HEK293 (cell line): ENCODE measurements around the gene CARS1.

Experiments used
- EGR2 ChIP-seq: fragments of 450-650 bp; formaldehyde crosslinking; IDR thresholded peaks from 2 replicates; pipeline ENCODE4 v1.5.1; 2016; ENCODE audit warnings: low read depth, missing biosample characterization, missing genetic modification characterization
- GFI1B ChIP-seq: fragments of 450-650 bp; formaldehyde crosslinking; IDR thresholded peaks from 2 replicates; pipeline ENCODE4 v1.5.1; 2016; ENCODE audit warnings: missing biosample characterization, missing genetic modification characterization
- HOXA7 ChIP-seq: sonication (generic); formaldehyde crosslinking; IDR thresholded peaks from 2 replicates; pipeline ENCODE4 v1.8.1; 2022; ENCODE audit warnings: missing genetic modification reagents, borderline replicate concordance
- HOXC10 ChIP-seq: sonication (generic); formaldehyde crosslinking; IDR thresholded peaks from 2 replicates; pipeline ENCODE4 v1.8.1; 2023; ENCODE audit warnings: mild to moderate bottlenecking, missing genetic modification reagents
- KLF9 ChIP-seq: fragments of 450-650 bp; formaldehyde crosslinking; IDR thresholded peaks from 2 replicates; pipeline ENCODE4 v1.5.1; 2016; ENCODE audit warnings: missing biosample characterization, missing genetic modification characterization, low read depth
- PRDM1 ChIP-seq: fragments of 450-650 bp; formaldehyde crosslinking; IDR thresholded peaks from 2 replicates; pipeline ENCODE4; 2016; ENCODE audit warnings: missing biosample characterization, missing genetic modification characterization
- RBAK ChIP-seq: fragments of 450-650 bp; formaldehyde crosslinking; IDR thresholded peaks from 2 replicates; pipeline ENCODE4 v1.5.1; 2016; ENCODE audit warnings: missing biosample characterization, missing genetic modification characterization
- SCRT2 ChIP-seq: fragments of 450-650 bp; formaldehyde crosslinking; IDR thresholded peaks from 2 replicates; pipeline ENCODE4 v1.5.1; 2016; ENCODE audit warnings: missing biosample characterization, missing genetic modification characterization
- SP3 ChIP-seq: fragments of 450-650 bp; formaldehyde crosslinking; IDR thresholded peaks from 2 replicates; pipeline ENCODE4 v1.5.1; 2016; ENCODE audit warnings: missing biosample characterization, missing genetic modification characterization
- ZBTB21 ChIP-seq: fragments of 450-650 bp; formaldehyde crosslinking; IDR thresholded peaks from 2 replicates; pipeline ENCODE4 v1.5.1; 2017; ENCODE audit warnings: missing biosample characterization, missing genetic modification characterization
- ZFHX2 ChIP-seq: fragments of 450-650 bp; formaldehyde crosslinking; conservative IDR thresholded peaks from 2 replicates; pipeline ENCODE4 v1.5.1; 2016; ENCODE audit warnings: missing biosample characterization, missing genetic modification characterization
- ZNF121 ChIP-seq: fragments of 450-650 bp; formaldehyde crosslinking; IDR thresholded peaks from 2 replicates; pipeline ENCODE4 v1.5.1; 2016; ENCODE audit warnings: missing biosample characterization, missing genetic modification characterization
- ZNF19 ChIP-seq: fragments of 450-650 bp; formaldehyde crosslinking; IDR thresholded peaks from 2 replicates; pipeline ENCODE4; 2016; ENCODE audit warnings: missing biosample characterization, missing genetic modification characterization, low read depth
- ZNF214 ChIP-seq: fragments of 450-650 bp; formaldehyde crosslinking; IDR thresholded peaks from 2 replicates; pipeline ENCODE4 v1.5.1; 2017; ENCODE audit warnings: missing biosample characterization, mild to moderate bottlenecking, missing genetic modification characterization, borderline replicate concordance
- ZNF23 ChIP-seq: fragments of 450-650 bp; formaldehyde crosslinking; IDR thresholded peaks from 2 replicates; pipeline ENCODE4 v1.5.1; 2016; ENCODE audit warnings: missing biosample characterization, missing genetic modification characterization, borderline replicate concordance
- ZNF335 ChIP-seq: fragments of 450-650 bp; formaldehyde crosslinking; conservative IDR thresholded peaks from 2 replicates; pipeline ENCODE4 v1.5.1; 2016; ENCODE audit warnings: missing biosample characterization, missing genetic modification characterization
- ZNF404 ChIP-seq: fragments of 450-650 bp; formaldehyde crosslinking; IDR thresholded peaks from 2 replicates; pipeline ENCODE4 v1.5.1; 2017; ENCODE audit warnings: missing biosample characterization, missing genetic modification characterization
- ZNF433 ChIP-seq: fragments of 450-650 bp; formaldehyde crosslinking; IDR thresholded peaks from 2 replicates; pipeline ENCODE4 v1.5.1; 2016; ENCODE audit warnings: missing biosample characterization, missing genetic modification characterization, low read depth
- ZNF530 ChIP-seq: fragments of 450-650 bp; formaldehyde crosslinking; IDR thresholded peaks from 2 replicates; pipeline ENCODE4 v1.5.1; 2016; ENCODE audit warnings: low read depth, missing biosample characterization, missing genetic modification characterization
- ZNF549 ChIP-seq: fragments of 450-650 bp; IDR thresholded peaks from 2 replicates; pipeline ENCODE4 v1.5.1; 2018; ENCODE audit warnings: missing biosample characterization, missing genetic modification characterization, mild to moderate bottlenecking, inconsistent platforms, moderate library complexity
- ZNF555 ChIP-seq: fragments of 450-650 bp; formaldehyde crosslinking; conservative IDR thresholded peaks from 2 replicates; pipeline ENCODE4 v1.5.1; 2017; ENCODE audit warnings: missing biosample characterization, mild to moderate bottlenecking, missing genetic modification characterization, inconsistent platforms
- ZNF571 ChIP-seq: fragments of 450-650 bp; formaldehyde crosslinking; IDR thresholded peaks from 2 replicates; pipeline ENCODE4 v1.5.0; 2017; ENCODE audit warnings: missing biosample characterization, missing genetic modification characterization
- ZNF658 ChIP-seq: fragments of 450-650 bp; formaldehyde crosslinking; IDR thresholded peaks from 2 replicates; pipeline ENCODE4; 2016; ENCODE audit warnings: missing biosample characterization, missing genetic modification characterization
- ZNF670 ChIP-seq: fragments of 450-650 bp; formaldehyde crosslinking; IDR thresholded peaks from 2 replicates; pipeline ENCODE4 v1.5.1; 2016; ENCODE audit warnings: missing biosample characterization, missing genetic modification characterization, low read depth
- ZNF747 ChIP-seq: fragments of 450-650 bp; formaldehyde crosslinking; IDR thresholded peaks from 2 replicates; pipeline ENCODE4 v1.5.1; 2016; ENCODE audit warnings: missing biosample characterization, missing genetic modification characterization
- ZNF777 ChIP-seq: fragments of 450-650 bp; formaldehyde crosslinking; IDR thresholded peaks from 2 replicates; pipeline ENCODE4 v1.5.1; 2017; ENCODE audit warnings: missing biosample characterization, missing genetic modification characterization, borderline replicate concordance
- ZNF785 ChIP-seq: fragments of 450-650 bp; formaldehyde crosslinking; IDR thresholded peaks from 2 replicates; pipeline ENCODE4 v1.5.1; 2016; ENCODE audit warnings: missing biosample characterization, missing genetic modification characterization
- ZNF843 ChIP-seq: fragments of 450-650 bp; formaldehyde crosslinking; IDR thresholded peaks from 2 replicates; pipeline ENCODE4 v1.5.1; 2016; ENCODE audit warnings: missing biosample characterization, missing genetic modification characterization
- ZSCAN30 ChIP-seq: fragments of 450-650 bp; IDR thresholded peaks from 2 replicates; pipeline ENCODE4 v1.5.1; 2018; ENCODE audit warnings: missing biosample characterization, mild to moderate bottlenecking, missing genetic modification characterization, moderate library complexity
- TF ChIP-seq, protein P1 (sequence below): fragments of 450-650 bp; formaldehyde crosslinking; IDR thresholded peaks from 2 replicates; pipeline ENCODE4 v1.5.1; 2016; ENCODE audit warnings: missing biosample characterization, missing genetic modification characterization
- TF ChIP-seq, protein P2 (sequence below): fragments of 450-650 bp; formaldehyde crosslinking; IDR thresholded peaks from 2 replicates; pipeline ENCODE4 v1.5.1; 2016; ENCODE audit warnings: missing biosample characterization, missing genetic modification characterization
- TF ChIP-seq, protein P3 (sequence below): fragments of 450-650 bp; formaldehyde crosslinking; IDR thresholded peaks from 2 replicates; pipeline ENCODE4 v1.5.1; 2016; ENCODE audit warnings: missing biosample characterization, missing genetic modification characterization
- TF ChIP-seq, protein P4 (sequence below): fragments of 450-650 bp; formaldehyde crosslinking; IDR thresholded peaks from 2 replicates; pipeline ENCODE4 v1.5.1; 2016; ENCODE audit warnings: missing biosample characterization, missing genetic modification characterization
- TF ChIP-seq, protein P5 (sequence below): fragments of 450-650 bp; formaldehyde crosslinking; IDR thresholded peaks from 2 replicates; pipeline ENCODE4 v1.5.1; 2016; ENCODE audit warnings: missing biosample characterization, missing genetic modification characterization

The CARS1 gene

DNA sequence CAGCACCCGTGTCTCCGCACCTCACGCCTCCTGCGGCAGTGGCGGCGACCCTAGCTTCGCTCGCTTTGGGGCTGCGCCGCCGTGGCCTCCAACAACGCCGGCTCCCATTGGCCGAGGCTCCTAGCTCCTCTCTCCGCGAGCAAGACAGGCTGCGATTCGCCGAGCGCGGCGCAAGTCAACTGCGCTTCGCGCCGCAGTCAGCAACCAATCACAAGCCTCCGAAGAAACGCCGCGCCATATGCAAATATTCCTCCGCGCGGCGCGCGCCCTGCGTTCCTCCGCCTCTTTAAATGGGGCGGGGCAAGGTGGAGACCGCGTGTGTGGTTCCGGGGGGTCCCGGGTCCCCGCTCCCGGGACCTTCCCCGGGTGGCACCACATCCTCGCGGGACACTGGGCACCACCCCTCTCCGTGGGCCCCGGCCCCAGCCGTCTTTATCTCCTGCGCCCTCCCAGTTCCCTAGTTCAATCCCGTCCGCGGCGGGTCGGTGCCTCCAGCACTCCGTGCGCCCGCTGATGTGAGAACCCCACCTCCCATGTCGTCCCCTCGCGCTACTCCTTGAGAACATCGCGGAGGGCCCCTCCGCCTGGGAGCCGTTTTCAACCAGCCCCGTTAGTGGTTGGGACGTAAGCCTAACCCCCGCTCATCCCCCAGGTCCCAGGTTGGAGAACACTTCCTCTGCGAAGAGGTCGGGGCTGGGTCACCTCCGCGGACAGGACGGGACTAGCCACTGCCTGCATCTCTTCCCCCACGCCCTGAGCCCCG, 64.8 kb downstream of the CARS1 start, which contains the start of gene NAP1L4 (continued):
- TF ChIP-seq, protein P1, sequence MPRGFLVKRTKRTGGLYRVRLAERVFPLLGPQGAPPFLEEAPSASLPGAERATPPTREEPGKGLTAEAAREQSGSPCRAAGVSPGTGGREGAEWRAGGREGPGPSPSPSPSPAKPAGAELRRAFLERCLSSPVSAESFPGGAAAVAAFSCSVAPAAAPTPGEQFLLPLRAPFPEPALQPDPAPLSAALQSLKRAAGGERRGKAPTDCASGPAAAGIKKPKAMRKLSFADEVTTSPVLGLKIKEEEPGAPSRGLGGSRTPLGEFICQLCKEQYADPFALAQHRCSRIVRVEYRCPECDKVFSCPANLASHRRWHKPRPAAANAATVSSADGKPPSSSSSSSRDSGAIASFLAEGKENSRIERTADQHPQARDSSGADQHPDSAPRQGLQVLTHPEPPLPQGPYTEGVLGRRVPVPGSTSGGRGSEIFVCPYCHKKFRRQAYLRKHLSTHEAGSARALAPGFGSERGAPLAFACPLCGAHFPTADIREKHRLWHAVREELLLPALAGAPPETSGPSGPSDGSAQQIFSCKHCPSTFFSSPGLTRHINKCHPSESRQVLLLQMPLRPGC (tag by site-specific recombination) = 0 out of 2 replicates have a peak, but pooled peaks have one; percentile 6
- TF ChIP-seq SCRT2 (tag by site-specific recombination) (no peak), ZNF747 (tag by site-specific recombination) (no peak), KLF9 (tag by site-specific recombination) (peak; percentile 86), GFI1B (tag by site-specific recombination) (no peak), SP3 (tag by site-specific recombination) (peak; percentile 84), ZNF658 (tag by site-specific recombination) (no peak), ZNF530 (no peak), RBAK (no peak), ZNF549 (tag by site-specific recombination) (no peak), ZNF121 (tag by site-specific recombination) (no peak), ZNF404 (no peak), ZNF785 (tag by site-specific recombination) (no peak), ZNF214 (no peak), ZNF670 (tag by site-specific recombination) (no peak), ZFHX2 (tag by site-specific recombination) (no peak), ZNF23 (tag by site-specific recombination) (no peak), EGR2 (tag by site-specific recombination) (no peak), ZNF19 (tag by site-specific recombination) (no peak), ZNF843 (tag by site-specific recombination) (no peak), ZNF335 (tag by site-specific recombination) (peak; percentile 72), ZNF433 (tag by site-specific recombination) (no peak), PRDM1 (no peak), HOXA7 (CRISPR knock-in tag) (no peak), ZNF571 (no peak), ZNF777 (tag by site-specific recombination) (no peak), ZSCAN30 (tag by site-specific recombination) (peak; percentile 31; the same call in 1 of the 2 replicates), ZNF555 (tag by site-specific recombination) (no peak), HOXC10 (CRISPR knock-in tag) (0 out of 2 replicates have a peak, but pooled peaks have one; percentile 32), ZBTB21 (no peak)
- TF ChIP-seq, protein P2, sequence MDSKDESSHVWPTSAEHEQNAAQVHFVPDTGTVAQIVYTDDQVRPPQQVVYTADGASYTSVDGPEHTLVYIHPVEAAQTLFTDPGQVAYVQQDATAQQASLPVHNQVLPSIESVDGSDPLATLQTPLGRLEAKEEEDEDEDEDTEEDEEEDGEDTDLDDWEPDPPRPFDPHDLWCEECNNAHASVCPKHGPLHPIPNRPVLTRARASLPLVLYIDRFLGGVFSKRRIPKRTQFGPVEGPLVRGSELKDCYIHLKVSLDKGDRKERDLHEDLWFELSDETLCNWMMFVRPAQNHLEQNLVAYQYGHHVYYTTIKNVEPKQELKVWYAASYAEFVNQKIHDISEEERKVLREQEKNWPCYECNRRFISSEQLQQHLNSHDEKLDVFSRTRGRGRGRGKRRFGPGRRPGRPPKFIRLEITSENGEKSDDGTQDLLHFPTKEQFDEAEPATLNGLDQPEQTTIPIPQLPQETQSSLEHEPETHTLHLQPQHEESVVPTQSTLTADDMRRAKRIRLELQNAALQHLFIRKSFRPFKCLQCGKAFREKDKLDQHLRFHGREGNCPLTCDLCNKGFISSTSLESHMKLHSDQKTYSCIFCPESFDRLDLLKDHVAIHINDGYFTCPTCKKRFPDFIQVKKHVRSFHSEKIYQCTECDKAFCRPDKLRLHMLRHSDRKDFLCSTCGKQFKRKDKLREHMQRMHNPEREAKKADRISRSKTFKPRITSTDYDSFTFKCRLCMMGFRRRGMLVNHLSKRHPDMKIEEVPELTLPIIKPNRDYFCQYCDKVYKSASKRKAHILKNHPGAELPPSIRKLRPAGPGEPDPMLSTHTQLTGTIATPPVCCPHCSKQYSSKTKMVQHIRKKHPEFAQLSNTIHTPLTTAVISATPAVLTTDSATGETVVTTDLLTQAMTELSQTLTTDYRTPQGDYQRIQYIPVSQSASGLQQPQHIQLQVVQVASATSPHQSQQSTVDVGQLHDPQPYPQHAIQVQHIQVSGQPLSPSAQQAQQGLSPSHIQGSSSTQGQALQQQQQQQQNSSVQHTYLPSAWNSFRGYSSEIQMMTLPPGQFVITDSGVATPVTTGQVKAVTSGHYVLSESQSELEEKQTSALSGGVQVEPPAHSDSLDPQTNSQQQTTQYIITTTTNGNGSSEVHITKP (tag by site-specific recombination) = peak; percentile 74
- TF ChIP-seq, protein P3, sequence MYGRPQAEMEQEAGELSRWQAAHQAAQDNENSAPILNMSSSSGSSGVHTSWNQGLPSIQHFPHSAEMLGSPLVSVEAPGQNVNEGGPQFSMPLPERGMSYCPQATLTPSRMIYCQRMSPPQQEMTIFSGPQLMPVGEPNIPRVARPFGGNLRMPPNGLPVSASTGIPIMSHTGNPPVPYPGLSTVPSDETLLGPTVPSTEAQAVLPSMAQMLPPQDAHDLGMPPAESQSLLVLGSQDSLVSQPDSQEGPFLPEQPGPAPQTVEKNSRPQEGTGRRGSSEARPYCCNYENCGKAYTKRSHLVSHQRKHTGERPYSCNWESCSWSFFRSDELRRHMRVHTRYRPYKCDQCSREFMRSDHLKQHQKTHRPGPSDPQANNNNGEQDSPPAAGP = no peak
- TF ChIP-seq, protein P4, sequence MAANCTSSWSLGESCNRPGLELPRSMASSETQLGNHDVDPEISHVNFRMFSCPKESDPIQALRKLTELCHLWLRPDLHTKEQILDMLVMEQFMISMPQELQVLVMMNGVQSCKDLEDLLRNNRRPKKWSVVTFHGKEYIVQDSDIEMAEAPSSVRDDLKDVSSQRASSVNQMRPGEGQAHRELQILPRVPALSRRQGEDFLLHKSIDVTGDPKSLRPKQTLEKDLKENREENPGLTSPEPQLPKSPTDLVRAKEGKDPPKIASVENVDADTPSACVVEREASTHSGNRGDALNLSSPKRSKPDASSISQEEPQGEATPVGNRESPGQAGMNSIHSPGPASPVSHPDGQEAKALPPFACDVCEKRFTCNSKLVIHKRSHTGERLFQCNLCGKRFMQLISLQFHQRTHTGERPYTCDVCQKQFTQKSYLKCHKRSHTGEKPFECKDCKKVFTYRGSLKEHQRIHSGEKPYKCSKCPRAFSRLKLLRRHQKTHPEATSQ (tag by site-specific recombination) = no peak
- TF ChIP-seq, protein P5, sequence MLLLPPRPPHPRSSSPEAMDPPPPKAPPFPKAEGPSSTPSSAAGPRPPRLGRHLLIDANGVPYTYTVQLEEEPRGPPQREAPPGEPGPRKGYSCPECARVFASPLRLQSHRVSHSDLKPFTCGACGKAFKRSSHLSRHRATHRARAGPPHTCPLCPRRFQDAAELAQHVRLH (tag by site-specific recombination) = no peak
